NCI-H1417 (cell line): ENCODE measurements around the gene LPCAT3.
A peak's percentile ranks its signal among the peaks of the same experiment; 100 is the strongest.
"Not testable (repeated sequence)": the region's sequence is repeated elsewhere in the genome, so short reads cannot be mapped to it uniquely, and the experiment has no call there.

Experiments used
- DNase-seq, 3 experiments: peaks; one replicate each; lab custom pipeline; 2025; lab: John Stamatoyannopoulos, UW

LPCAT3 gene

GRCh38 chr12:7018350-7019042, at the start of gene LPCAT3:
Gene LPCAT3 (minus strand): TSS chr12:7018476. CDS start chr12:7018424, 52 bp downstream.
- peak; percentile 95 to 100 (median 100) for DNase-seq

- DNase-seq: no peak
These were observed 48.8 kb upstream of the LPCAT3 start for GRCh38 chr12:7067096-7067495.

GRCh38 chr12:7066596-7066995, 48.3 kb upstream of the LPCAT3 start:
- DNase-seq: no peak

GRCh38 chr12:7065073-7065623, 46.9 kb upstream of the LPCAT3 start:
- DNase-seq: no peak

- no peak for DNase-seq
These were observed 46.2 kb upstream of the LPCAT3 start for GRCh38 chr12:7064516-7064915.

- DNase-seq: no peak
These were observed 43.3 kb upstream of the LPCAT3 start for GRCh38 chr12:7061596-7061995.

- no peak for DNase-seq
These were observed 42.9 kb upstream of the LPCAT3 start for GRCh38 chr12:7061138-7061537.

GRCh38 chr12:7060353-7060954, 42.2 kb upstream of the LPCAT3 start, which contains the start of gene C1S:
Gene C1S (plus strand): TSS chr12:7060718. CDS start chr12:7061913, 1,195 bp downstream.
- peak in 1 of 3 experiments; percentile 54 for DNase-seq

GRCh38 chr12:7059780-7060179, 41.5 kb upstream of the LPCAT3 start:
- no peak for DNase-seq

- DNase-seq: no peak
These were observed 40.6 kb upstream of the LPCAT3 start for GRCh38 chr12:7058850-7059395.

GRCh38 chr12:7058163-7058845, 40.0 kb upstream of the LPCAT3 start:
- no peak for DNase-seq

GRCh38 chr12:7055736-7056135, 37.5 kb upstream of the LPCAT3 start:
- DNase-seq: not testable (repeated sequence)

- no peak for DNase-seq
These were observed 36.6 kb upstream of the LPCAT3 start for GRCh38 chr12:7054925-7055324.

GRCh38 chr12:7049973-7050372, 31.7 kb upstream of the LPCAT3 start:
- not testable (repeated sequence) for DNase-seq

- DNase-seq: not testable (repeated sequence)
These were observed 31.2 kb upstream of the LPCAT3 start for GRCh38 chr12:7049445-7049951.

GRCh38 chr12:7047306-7047705, 29.0 kb upstream of the LPCAT3 start:
- no peak for DNase-seq

GRCh38 chr12:7046383-7047105, 28.3 kb upstream of the LPCAT3 start:
- DNase-seq: no peak

- no peak for DNase-seq
These were observed 27.6 kb upstream of the LPCAT3 start for GRCh38 chr12:7045913-7046312.

GRCh38 chr12:7042842-7043241, 24.6 kb upstream of the LPCAT3 start:
- peak in 2 of 3 experiments; percentile 10 to 31 for DNase-seq

- no peak for DNase-seq
These were observed 21.1 kb upstream of the LPCAT3 start for GRCh38 chr12:7039403-7039802.

- DNase-seq: no peak
These were observed 20.3 kb upstream of the LPCAT3 start for GRCh38 chr12:7038591-7038990.
